Omental fat pad (tissue), 4 donors: ENCODE data around the gene LRP5. TPM values are rescaled to one million over a fixed set of nuclear protein-coding genes. Genes with fewer than 3 reads are reported as not detected.

Source experiments
- ATAC-seq: fragments of 150-250 bp; one replicate; pipeline ENCODE4 v1.9.1; 2016; ENCODE audit warnings: mild to moderate bottlenecking, moderate library complexity; ENCODE audit not compliant: low FRiP score
- DNase-seq: peaks from one replicate; pipeline ENCODE4 v3.0.0-alpha.2; 2019; ENCODE audit warnings: low spot score
- total RNA-seq, 4 donors: library from RNA; depleted of rRNA; stranded (reverse); fragments of >200 nt; gene quantifications; one replicate each; pipeline ENCODE4 v1.1.0, GENCODE V29; 2016
- TF ChIP-seq, protein P1 (sequence below), 3 donors: fragments of 450-650 bp; IDR thresholded peaks; one replicate each; pipeline ENCODE4 v1.5.1; 2016 to 2017; ENCODE audit warnings: antibody characterized with exemption in 3 of 3, mild to moderate bottlenecking in 3 of 3, moderate library complexity in 2 of 3

LRP5 gene
- total RNA-seq, 4 donors from 2014 or later: 18.0 to 44.5 (median 34.6) TPM

DNA sequence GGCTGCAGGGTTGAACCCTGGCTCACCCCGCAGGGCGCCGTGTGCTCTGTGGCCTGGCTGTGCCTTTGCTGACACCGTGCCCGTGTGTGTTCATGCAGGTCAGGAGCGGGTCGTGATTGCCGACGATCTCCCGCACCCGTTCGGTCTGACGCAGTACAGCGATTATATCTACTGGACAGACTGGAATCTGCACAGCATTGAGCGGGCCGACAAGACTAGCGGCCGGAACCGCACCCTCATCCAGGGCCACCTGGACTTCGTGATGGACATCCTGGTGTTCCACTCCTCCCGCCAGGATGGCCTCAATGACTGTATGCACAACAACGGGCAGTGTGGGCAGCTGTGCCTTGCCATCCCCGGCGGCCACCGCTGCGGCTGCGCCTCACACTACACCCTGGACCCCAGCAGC lies 101.2 kb downstream of the LRP5 start:
- TF ChIP-seq, protein P1, sequence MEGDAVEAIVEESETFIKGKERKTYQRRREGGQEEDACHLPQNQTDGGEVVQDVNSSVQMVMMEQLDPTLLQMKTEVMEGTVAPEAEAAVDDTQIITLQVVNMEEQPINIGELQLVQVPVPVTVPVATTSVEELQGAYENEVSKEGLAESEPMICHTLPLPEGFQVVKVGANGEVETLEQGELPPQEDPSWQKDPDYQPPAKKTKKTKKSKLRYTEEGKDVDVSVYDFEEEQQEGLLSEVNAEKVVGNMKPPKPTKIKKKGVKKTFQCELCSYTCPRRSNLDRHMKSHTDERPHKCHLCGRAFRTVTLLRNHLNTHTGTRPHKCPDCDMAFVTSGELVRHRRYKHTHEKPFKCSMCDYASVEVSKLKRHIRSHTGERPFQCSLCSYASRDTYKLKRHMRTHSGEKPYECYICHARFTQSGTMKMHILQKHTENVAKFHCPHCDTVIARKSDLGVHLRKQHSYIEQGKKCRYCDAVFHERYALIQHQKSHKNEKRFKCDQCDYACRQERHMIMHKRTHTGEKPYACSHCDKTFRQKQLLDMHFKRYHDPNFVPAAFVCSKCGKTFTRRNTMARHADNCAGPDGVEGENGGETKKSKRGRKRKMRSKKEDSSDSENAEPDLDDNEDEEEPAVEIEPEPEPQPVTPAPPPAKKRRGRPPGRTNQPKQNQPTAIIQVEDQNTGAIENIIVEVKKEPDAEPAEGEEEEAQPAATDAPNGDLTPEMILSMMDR (IDR thresholded peaks at IDR 0.05): no peak
- no peak for ATAC-seq
- no peak for DNase-seq

DNA sequence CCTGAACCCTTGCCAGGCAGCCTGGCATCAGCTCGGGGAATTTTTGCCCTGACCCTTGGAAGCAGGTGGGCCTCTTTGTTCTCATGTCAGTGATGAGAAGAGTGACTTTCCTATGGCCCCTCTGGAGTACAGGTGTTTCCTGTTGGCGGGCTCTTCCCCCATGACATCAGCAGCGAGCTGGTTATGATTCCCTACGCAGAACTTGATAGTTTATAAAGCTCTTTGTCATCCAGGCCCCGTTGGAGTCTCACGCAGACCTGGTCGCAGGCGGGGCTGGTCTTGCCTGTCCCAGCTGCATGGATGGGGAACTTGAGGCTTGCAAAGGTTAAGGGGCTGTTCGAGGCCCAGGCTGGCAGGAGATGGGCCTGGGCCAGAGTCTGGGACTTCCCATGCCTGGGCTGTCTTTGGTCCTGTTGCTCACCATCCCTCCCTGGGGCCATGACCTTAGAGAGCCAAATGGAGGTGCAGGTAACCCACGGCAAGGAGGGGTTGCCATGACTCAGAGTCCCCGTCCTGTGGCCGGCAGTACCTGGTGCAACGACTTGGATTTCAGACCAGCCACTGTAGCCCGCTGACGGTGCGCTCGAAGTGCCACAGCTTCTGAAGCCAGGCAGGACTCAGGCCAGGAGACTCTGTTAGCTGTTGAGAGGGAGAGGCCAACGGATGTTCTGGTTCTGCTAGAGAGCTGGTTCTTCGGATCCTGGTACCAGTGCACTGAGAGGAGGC lies 102.3 kb downstream of the LRP5 start:
- TF ChIP-seq, protein P1 (IDR thresholded peaks at IDR 0.05): no peak
- DNase-seq (no peak), ATAC-seq (no peak)

DNA sequence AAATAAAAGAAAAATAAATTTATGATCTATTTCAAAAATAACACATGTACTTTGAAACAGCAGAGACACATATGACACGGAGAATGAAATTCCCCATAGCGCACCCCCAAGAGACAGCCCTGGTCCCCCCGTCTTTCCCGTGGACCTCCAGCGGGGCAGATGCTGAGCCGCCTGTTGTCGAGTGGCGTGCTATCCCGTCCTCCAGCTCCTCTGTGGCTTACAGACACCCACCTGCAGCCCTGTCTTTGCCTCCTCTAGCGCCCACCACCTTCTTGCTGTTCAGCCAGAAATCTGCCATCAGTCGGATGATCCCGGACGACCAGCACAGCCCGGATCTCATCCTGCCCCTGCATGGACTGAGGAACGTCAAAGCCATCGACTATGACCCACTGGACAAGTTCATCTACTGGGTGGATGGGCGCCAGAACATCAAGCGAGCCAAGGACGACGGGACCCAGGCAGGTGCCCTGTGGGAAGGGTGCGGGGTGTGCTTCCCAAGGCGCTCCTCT lies 103.7 kb downstream of the LRP5 start:
- TF ChIP-seq, protein P1 (IDR thresholded peaks at IDR 0.05): no peak
- DNase-seq: no peak
- no peak for ATAC-seq

DNA sequence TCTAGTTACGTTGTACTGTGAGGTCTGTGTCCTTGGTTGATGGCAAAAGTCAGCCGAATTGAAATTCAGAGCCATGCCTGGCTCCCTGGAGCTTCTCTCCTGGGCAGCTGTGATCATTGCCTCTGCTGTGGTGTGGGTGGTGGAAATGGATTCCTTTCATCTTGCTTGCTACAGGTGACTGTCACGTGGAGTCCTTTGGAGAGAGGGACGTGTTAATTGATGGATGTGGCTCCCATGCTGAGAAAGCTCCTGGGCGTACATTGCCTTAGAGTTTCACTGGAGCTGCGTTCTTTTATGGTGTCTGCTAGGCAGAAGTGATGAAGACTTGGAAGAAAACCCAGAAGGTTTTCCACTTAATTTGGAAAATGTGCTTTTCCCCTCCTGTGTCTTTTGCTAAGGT lies 106.3 kb downstream of the LRP5 start:
- TF ChIP-seq, protein P1 (IDR thresholded peaks at IDR 0.05): no peak
- DNase-seq (no peak), ATAC-seq (no peak)

DNA sequence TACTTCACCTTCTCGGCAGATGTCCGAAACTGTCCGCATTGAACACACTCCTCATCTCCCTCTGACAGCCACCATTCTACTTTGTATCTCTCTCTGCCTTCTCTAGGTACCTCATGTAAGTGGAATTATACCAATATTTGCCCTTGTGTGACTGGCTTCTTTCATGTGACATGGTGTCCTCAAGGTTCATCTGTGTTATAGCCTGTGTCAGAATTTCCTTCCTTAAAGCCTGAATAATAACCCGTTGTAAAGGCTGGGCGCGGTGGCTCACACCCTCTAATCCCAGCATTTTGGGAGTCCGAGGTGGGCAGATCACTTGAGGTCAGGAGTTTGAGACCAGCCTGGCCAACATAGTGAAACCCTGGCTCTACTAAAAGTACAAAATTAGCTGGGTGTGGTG lies 107.8 kb downstream of the LRP5 start:
- TF ChIP-seq, protein P1 (IDR thresholded peaks at IDR 0.05): no peak
- DNase-seq: no peak

DNA sequence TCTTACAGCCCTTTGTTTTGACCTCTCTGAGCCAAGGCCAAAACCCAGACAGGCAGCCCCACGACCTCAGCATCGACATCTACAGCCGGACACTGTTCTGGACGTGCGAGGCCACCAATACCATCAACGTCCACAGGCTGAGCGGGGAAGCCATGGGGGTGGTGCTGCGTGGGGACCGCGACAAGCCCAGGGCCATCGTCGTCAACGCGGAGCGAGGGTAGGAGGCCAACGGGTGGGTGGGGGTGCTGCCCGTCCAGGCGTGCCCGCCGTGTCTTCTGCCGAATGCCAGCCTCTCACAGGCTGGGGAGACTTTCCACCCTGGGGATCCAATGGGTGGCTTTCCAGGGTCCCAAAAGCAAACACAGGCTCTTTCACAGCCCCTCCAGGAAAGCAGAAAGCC lies 111.1 kb downstream of the LRP5 start:
- DNase-seq: no peak
- ATAC-seq: no peak
- TF ChIP-seq, protein P1 (IDR thresholded peaks at IDR 0.05): no peak

More for the DNA sequence above, 107.8 kb downstream of the LRP5 start:
- no peak for ATAC-seq

DNA sequence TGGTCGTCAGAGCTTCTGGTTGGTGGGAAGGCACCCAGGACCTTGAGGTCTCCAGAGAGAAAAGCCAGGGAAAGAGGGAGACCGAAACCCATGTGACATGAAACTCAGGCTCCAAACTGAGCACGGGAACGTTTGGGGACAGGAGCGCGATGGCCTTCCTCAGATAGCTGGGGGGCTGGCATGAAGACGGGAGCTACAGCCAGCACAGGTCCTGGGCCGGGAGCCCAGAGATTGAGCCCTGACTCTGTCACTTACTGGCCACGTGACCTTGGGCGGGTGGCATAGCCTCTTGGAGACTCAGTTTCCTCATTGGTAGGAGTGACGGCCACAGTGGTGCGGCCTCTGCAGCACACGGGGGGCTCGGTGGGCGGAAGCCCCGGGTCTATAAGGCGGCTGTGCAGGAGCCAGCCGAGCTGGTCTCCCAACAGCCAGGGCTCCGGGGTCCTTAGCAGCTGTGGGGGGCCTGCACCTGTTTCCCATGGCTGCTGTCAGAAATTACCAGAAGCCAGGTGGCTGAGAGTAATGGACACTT lies 111.8 kb downstream of the LRP5 start:
- ATAC-seq (no peak), DNase-seq (no peak)
- TF ChIP-seq, protein P1 (IDR thresholded peaks at IDR 0.05): no peak
